ENCODE data around the gene OMP.

The OMP gene

DNA sequence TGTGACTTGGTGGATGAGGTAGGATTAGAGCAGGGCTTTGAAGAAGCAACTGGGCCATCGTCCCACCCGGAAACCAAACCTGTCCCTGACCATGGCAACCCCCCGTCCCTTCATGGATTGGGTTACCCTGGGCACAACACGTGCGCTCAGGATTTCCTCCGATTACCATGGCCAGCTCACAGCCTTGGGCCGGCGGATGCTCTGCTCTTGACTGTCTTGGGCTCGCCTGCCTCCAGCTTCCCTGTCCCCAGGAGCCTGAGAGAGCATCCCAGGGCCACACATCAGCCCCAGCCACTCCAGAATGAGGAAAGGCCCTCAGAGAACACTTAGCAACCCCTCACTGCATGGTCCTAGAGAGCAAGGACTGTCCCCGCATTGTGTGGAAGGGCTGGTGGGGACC, 48.2 kb downstream of the OMP start:
- TF ChIP-seq, protein P1, sequence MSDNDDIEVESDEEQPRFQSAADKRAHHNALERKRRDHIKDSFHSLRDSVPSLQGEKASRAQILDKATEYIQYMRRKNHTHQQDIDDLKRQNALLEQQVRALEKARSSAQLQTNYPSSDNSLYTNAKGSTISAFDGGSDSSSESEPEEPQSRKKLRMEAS (IDR thresholded peaks at IDR 0.05; ENCODE audit: low read depth, low read length): no peak
- TF ChIP-seq POLR2A (IDR thresholded peaks at IDR 0.05; ENCODE audit: extremely low read depth, insufficient read length) (no peak), MYC (IDR thresholded peaks at IDR 0.05; ENCODE audit: low read depth, low read length) (no peak)
- TF ChIP-seq, protein P2, sequence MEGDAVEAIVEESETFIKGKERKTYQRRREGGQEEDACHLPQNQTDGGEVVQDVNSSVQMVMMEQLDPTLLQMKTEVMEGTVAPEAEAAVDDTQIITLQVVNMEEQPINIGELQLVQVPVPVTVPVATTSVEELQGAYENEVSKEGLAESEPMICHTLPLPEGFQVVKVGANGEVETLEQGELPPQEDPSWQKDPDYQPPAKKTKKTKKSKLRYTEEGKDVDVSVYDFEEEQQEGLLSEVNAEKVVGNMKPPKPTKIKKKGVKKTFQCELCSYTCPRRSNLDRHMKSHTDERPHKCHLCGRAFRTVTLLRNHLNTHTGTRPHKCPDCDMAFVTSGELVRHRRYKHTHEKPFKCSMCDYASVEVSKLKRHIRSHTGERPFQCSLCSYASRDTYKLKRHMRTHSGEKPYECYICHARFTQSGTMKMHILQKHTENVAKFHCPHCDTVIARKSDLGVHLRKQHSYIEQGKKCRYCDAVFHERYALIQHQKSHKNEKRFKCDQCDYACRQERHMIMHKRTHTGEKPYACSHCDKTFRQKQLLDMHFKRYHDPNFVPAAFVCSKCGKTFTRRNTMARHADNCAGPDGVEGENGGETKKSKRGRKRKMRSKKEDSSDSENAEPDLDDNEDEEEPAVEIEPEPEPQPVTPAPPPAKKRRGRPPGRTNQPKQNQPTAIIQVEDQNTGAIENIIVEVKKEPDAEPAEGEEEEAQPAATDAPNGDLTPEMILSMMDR (IDR thresholded peaks at IDR 0.05; ENCODE audit: low read depth, low read length): no peak
- H3K4me3 ChIP-seq (ENCODE audit: low read depth, low read length): no peak overlapping the region
- no peak for DNase-seq (ENCODE audit: low read depth)

DNA sequence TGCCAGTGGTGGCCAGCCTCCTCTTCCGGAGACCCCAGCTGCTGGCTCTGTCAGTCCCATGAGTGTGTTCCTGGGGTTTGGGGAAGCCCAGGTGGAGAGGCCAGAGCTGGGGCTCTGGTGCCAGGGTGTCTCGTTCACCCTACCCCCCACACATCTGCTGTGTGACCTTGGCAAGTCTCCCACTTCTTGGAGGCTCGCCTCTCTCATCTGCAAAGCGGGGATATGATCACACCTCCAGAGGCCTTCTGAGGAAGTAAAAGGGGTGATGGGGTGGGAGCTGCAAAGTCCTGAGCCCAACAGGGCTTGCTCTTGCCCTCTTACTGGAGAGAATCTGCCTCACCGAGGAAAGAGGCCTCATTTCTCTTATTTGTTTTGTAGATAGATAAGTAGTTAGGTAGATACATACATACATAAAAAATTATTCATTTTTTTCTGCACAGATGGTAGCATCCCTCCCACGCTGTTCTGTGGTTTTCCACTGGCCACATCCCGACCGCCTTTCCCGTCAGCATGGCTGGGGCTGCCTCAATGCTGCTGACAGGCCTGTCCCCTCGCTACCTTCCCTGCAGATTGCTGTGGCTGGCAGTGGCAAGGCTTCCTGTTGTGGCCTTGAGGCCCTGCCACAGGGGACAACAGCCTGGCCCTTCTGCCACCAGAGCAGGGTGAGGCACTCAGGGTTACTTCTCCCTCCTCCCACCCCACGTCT, 49.3 kb downstream of the OMP start:
- TF ChIP-seq POLR2A (IDR thresholded peaks at IDR 0.05; ENCODE audit: extremely low read depth, insufficient read length) (no peak), MYC (IDR thresholded peaks at IDR 0.05; ENCODE audit: low read depth, low read length) (peak; percentile 84)
- TF ChIP-seq, protein P2 (IDR thresholded peaks at IDR 0.05; ENCODE audit: low read depth, low read length): no peak
- TF ChIP-seq, protein P1 (IDR thresholded peaks at IDR 0.05; ENCODE audit: low read depth, low read length): peak; percentile 74
- peak; percentile 94 for DNase-seq (ENCODE audit: low read depth)
- no peak overlapping the region for H3K4me3 ChIP-seq (ENCODE audit: low read depth, low read length)

DNA sequence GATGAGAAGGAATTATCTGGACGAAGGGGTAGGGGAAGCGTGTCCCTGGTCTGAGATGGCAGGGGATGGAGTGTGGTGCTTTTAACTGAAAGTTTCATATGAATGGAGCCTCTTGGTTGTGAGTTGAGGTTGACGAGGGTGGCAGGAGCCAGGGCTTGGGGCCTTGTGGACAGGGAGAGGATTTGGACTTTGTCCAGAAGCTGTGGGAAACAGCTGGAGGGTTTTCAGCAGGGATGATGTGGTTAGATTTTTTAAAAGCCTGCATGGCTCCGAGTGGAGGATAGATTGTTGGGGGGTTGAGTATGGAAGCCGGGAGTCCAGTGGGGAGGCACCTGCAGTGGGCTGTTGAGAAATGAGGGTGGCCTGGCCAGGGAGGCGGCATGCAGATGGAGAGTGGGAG, 50.2 kb downstream of the OMP start:
- TF ChIP-seq, protein P2 (IDR thresholded peaks at IDR 0.05; ENCODE audit: low read depth, low read length): no peak
- TF ChIP-seq, protein P1 (IDR thresholded peaks at IDR 0.05; ENCODE audit: low read depth, low read length): no peak
- TF ChIP-seq POLR2A (IDR thresholded peaks at IDR 0.05; ENCODE audit: extremely low read depth, insufficient read length): no peak
- TF ChIP-seq MYC (IDR thresholded peaks at IDR 0.05; ENCODE audit: low read depth, low read length): no peak
- no peak for DNase-seq (ENCODE audit: low read depth)
- no peak overlapping the region for H3K4me3 ChIP-seq (ENCODE audit: low read depth, low read length)
